ENCODE measurements around the gene CLCN5.

Gene CLCN5

GRCh38 chrX:49925176-49925575, 2.8 kb downstream of the CLCN5 start:
- DNase-seq (ENCODE audit: low read depth) = no peak
- TF ChIP-seq CTCF (IDR thresholded peaks at IDR 0.05; ENCODE audit: low read depth, low read length, missing control alignments) = no peak
- no peak overlapping the region for H3K4me3 ChIP-seq (ENCODE audit: low read depth, low read length)
- in situ Hi-C loops (cut with HindIII; ENCODE audit: low sequenced_read_pairs) = no loop called here

- no peak overlapping the region for H3K4me3 ChIP-seq (ENCODE audit: low read depth, low read length)
- no peak for TF ChIP-seq CTCF (IDR thresholded peaks at IDR 0.05; ENCODE audit: low read depth, low read length, missing control alignments)
- in situ Hi-C loops (cut with HindIII; ENCODE audit: low sequenced_read_pairs) = no loop called here
- no peak for DNase-seq (ENCODE audit: low read depth)
These were observed 7.6 kb downstream of the CLCN5 start for GRCh38 chrX:49930039-49930438.

GRCh38 chrX:49932791-49933190, 10.4 kb downstream of the CLCN5 start:
- no peak overlapping the region for H3K4me3 ChIP-seq (ENCODE audit: low read depth, low read length)
- TF ChIP-seq CTCF (IDR thresholded peaks at IDR 0.05; ENCODE audit: low read depth, low read length, missing control alignments) = no peak
- in situ Hi-C loops (cut with HindIII; ENCODE audit: low sequenced_read_pairs) = no loop called here
- DNase-seq (ENCODE audit: low read depth) = no peak

- no peak for TF ChIP-seq CTCF (IDR thresholded peaks at IDR 0.05; ENCODE audit: low read depth, low read length, missing control alignments)
- H3K4me3 ChIP-seq (ENCODE audit: low read depth, low read length) = no peak overlapping the region
- in situ Hi-C loops (cut with HindIII; ENCODE audit: low sequenced_read_pairs) = no loop called here
- DNase-seq (ENCODE audit: low read depth) = no peak
These were observed 11.8 kb downstream of the CLCN5 start for GRCh38 chrX:49934148-49934547.

- TF ChIP-seq CTCF (IDR thresholded peaks at IDR 0.05; ENCODE audit: low read depth, low read length, missing control alignments) = no peak
- no peak for DNase-seq (ENCODE audit: low read depth)
- in situ Hi-C loops (cut with HindIII; ENCODE audit: low sequenced_read_pairs) = no loop called here
- H3K4me3 ChIP-seq (ENCODE audit: low read depth, low read length) = no peak overlapping the region
These were observed 12.3 kb downstream of the CLCN5 start for GRCh38 chrX:49934729-49935128.

GRCh38 chrX:49947781-49948180, 25.4 kb downstream of the CLCN5 start:
- in situ Hi-C loops (cut with HindIII; ENCODE audit: low sequenced_read_pairs) = no loop called here
- H3K4me3 ChIP-seq (ENCODE audit: low read depth, low read length) = no peak overlapping the region
- no peak for DNase-seq (ENCODE audit: low read depth)
- TF ChIP-seq CTCF (IDR thresholded peaks at IDR 0.05; ENCODE audit: low read depth, low read length, missing control alignments) = no peak

- no peak for TF ChIP-seq CTCF (IDR thresholded peaks at IDR 0.05; ENCODE audit: low read depth, low read length, missing control alignments)
These were observed 27.6 kb downstream of the CLCN5 start for GRCh38 chrX:49949961-49950360.

More at GRCh38 chrX:49949961-49950360, 27.6 kb downstream of the CLCN5 start:
- DNase-seq (ENCODE audit: low read depth) = no peak
- H3K4me3 ChIP-seq (ENCODE audit: low read depth, low read length) = no peak overlapping the region
- in situ Hi-C loops (cut with HindIII; ENCODE audit: low sequenced_read_pairs) = no loop called here

Measured in astrocyte of the cerebellum (primary cell).